Gastroesophageal sphincter (tissue), 3 donors: ENCODE measurements around the gene VPS37C.

Source experiments
- CTCF ChIP-seq, 4 experiments: fragments of 200-600 bp in 2 of 4; fragments of 450-650 bp in 2 of 4; sonication (generic) in 1 of 4; IDR thresholded peaks; one replicate each; pipeline ENCODE4 v1.5.1; 2017 to 2019; ENCODE audit warnings: antibody characterized with exemption in 4 of 4, mild to moderate bottlenecking in 2 of 4, moderate library complexity in 2 of 4
- EP300 ChIP-seq: sonication (generic); formaldehyde crosslinking; IDR thresholded peaks from one replicate; pipeline ENCODE4 v1.6.1; 2017; ENCODE audit warnings: antibody characterized with exemption, mild to moderate bottlenecking
- POLR2A ChIP-seq, 2 donors: fragments of 450-650 bp; IDR thresholded peaks; one replicate each; pipeline ENCODE4 v1.6.1; 2017; ENCODE audit warnings: antibody characterized with exemption in 2 of 2, mild to moderate bottlenecking in 2 of 2, moderate library complexity in 1 of 2
- POLR2AphosphoS5 ChIP-seq: sonication (generic); formaldehyde crosslinking; IDR thresholded peaks from one replicate; pipeline ENCODE4 v1.6.1; 2017; ENCODE audit warnings: antibody characterized with exemption

- TF ChIP-seq CTCF (IDR thresholded peaks at IDR 0.05) (no peak), POLR2A (IDR thresholded peaks at IDR 0.05) (no peak), EP300 (no peak), POLR2AphosphoS5 (no peak)
These were observed 28.6 kb downstream of the VPS37C start for GRCh38 chr11:61132646-61133045.
